ENCODE results near the gene SLC2A8.

Gene SLC2A8

DNA sequence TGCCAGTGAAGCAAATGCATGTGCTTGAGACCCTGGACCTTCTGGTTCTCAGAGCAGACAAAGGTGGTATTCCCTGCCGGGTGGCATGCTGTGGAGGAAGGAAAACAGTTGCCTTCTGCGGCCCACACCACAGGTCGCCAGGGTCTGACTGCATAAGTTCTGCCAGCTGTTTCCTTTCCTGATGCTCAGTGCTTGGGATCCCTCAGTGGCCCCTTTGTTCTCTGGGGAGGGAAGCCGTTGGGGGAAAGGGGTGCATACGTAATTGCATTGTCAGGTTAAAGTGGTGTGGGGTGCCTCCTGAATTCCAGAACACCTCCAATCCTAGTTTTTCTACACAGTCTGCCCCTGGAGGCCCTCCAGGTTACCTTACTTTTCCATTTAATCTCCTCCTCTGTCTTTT is 43.1 kb upstream of the SLC2A8 start:
- TF ChIP-seq, protein P1, sequence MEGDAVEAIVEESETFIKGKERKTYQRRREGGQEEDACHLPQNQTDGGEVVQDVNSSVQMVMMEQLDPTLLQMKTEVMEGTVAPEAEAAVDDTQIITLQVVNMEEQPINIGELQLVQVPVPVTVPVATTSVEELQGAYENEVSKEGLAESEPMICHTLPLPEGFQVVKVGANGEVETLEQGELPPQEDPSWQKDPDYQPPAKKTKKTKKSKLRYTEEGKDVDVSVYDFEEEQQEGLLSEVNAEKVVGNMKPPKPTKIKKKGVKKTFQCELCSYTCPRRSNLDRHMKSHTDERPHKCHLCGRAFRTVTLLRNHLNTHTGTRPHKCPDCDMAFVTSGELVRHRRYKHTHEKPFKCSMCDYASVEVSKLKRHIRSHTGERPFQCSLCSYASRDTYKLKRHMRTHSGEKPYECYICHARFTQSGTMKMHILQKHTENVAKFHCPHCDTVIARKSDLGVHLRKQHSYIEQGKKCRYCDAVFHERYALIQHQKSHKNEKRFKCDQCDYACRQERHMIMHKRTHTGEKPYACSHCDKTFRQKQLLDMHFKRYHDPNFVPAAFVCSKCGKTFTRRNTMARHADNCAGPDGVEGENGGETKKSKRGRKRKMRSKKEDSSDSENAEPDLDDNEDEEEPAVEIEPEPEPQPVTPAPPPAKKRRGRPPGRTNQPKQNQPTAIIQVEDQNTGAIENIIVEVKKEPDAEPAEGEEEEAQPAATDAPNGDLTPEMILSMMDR (IDR thresholded peaks at IDR 0.05): no peak
- Histone ChIP-seq H3K4me3 (no peak overlapping the region), H3K9me3 (no peaks in the 10 kb centered on the region), H3K27me3 (no peaks in the 10 kb centered on the region), H3K27ac (no peak overlapping the region), H3K4me1 (peaks cover 0 to 7% (median 1%) of the 10 kb centered on the region in 4 donors), H3K36me3 (peaks cover 39 to 52% (median 46%) of the 10 kb centered on the region in 3 donors)
- intact Hi-C loops (cut with DNase I; ENCODE audit: low total_unique reads): no loop called here
- no peak for DNase-seq

DNA sequence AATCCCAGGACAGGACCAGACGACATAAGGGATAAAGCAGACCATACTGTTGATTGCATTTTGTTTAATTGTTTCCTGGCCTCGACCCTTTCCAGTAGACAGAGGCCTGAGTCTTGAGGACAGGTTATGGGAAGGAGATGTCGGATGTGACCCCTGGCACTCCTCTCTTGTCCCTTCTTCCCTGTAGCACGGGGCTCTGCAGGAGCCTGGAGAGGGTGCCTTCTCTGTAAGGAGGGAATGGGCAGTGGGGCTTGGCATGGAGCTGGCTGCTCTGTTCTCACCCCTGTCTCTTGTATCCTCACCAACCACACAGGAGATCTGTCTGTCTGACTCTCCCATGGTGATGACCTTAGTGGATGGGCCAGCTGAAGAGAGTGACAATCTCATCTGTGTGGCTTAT is 40.1 kb upstream of the SLC2A8 start:
- Histone ChIP-seq H3K9me3 (no peaks in the 10 kb centered on the region), H3K4me3 (no peak overlapping the region), H3K27me3 (no peaks in the 10 kb centered on the region), H3K4me1 (peaks cover 0 to 33% (median 23%) of the 10 kb centered on the region in 4 donors), H3K27ac (no peak overlapping the region), H3K36me3 (peaks cover 37 to 54% (median 40%) of the 10 kb centered on the region in 3 donors)
- TF ChIP-seq, protein P1 (IDR thresholded peaks at IDR 0.05): no peak
- DNase-seq: no peak
- intact Hi-C loops (cut with DNase I; ENCODE audit: low total_unique reads): no loop called here

DNA sequence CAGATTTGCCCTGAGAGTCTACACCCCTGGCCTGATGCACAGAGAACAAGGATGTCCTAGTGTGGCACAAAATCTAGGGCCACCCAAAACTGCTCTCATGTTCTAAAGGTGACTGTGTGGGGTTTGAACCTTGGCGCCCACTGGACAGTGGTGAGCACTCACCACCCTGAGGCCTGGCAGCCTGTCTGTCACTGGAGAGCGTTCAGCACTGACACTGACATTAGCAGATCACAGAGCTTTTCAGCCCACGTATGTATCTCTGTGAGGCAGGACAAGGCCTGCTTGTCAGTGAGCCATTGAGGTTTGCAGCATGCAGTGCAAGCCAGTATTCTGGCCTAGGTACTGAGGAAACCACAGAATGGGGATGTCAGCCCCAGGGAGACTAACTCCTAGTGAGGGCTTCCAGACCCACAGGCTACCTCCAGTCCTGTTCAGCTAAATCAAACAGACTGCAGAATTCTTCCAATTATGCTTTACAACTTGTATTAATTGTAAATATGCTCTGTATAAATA is 38.9 kb upstream of the SLC2A8 start:
- Histone ChIP-seq H3K4me3 (no peak overlapping the region), H3K27ac (peak overlapping the region; percentile 23 to 82), H3K27me3 (no peaks in the 10 kb centered on the region), H3K4me1 (peaks cover 0 to 33% (median 23%) of the 10 kb centered on the region in 4 donors), H3K36me3 (peaks cover 36 to 54% (median 49%) of the 10 kb centered on the region in 3 donors), H3K9me3 (no peaks in the 10 kb centered on the region)
- DNase-seq: no peak
- intact Hi-C loops (cut with DNase I; ENCODE audit: low total_unique reads): no loop called here
- TF ChIP-seq, protein P1 (IDR thresholded peaks at IDR 0.05): no peak

DNA sequence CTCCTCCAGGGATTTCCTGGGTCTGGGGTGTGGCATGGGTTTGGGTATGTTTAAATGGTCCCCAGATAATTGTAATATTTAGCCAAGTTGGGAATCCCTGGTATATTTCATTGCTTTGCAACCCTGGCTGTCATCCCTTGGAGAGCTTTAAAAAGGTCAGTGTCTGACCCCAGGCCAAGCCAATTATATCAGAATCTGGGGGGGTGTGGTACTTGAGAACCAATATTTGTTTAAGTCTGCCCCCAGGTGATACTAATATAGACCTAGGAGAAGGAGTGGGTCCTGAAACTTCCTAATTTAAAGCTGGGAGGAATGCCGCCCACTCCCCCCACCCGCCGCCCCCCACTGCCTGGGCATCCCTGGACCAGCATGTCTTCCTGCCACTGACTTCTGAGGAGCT is 38.2 kb upstream of the SLC2A8 start:
- H3K27me3 ChIP-seq: no peaks in the 10 kb centered on the region
- TF ChIP-seq, protein P1 (IDR thresholded peaks at IDR 0.05): no peak
- H3K27ac ChIP-seq: peak overlapping the region; percentile 66 to 82
- H3K4me1 ChIP-seq: peaks cover 0 to 33% (median 23%) of the 10 kb centered on the region in 4 donors
- DNase-seq: no peak
- no peaks in the 10 kb centered on the region for H3K9me3 ChIP-seq
- H3K36me3 ChIP-seq: peaks cover 34 to 56% (median 53%) of the 10 kb centered on the region in 3 donors
- intact Hi-C loops (cut with DNase I; ENCODE audit: low total_unique reads): no loop called here
- H3K4me3 ChIP-seq: no peak overlapping the region

DNA sequence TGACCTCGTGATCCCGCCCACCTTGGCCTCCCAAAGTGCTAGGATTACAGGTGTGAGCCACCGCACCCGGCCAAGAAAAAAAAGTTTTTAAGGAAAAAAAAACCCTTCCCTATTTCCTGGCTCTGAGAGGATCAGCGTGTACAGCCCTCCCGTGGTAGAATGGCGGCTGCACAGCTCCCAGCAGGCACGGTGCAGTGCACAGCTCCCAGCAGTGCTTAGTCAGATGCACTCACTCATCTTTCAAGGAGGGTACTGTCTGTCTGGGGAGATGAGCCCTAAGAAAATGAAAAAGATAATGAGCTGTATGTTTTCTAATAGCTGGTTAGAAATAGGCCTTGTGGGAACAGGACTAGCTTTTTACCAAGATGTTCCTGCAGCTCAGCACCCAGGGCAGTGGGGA is 36.7 kb upstream of the SLC2A8 start:
- intact Hi-C loops (cut with DNase I; ENCODE audit: low total_unique reads): no loop called here
- Histone ChIP-seq H3K27ac (peak overlapping the region; percentile 66 to 82), H3K4me3 (no peak overlapping the region), H3K4me1 (peaks cover 0 to 33% (median 23%) of the 10 kb centered on the region in 4 donors), H3K27me3 (no peaks in the 10 kb centered on the region), H3K9me3 (no peaks in the 10 kb centered on the region), H3K36me3 (peaks cover 31 to 62% (median 52%) of the 10 kb centered on the region in 3 donors)
- TF ChIP-seq, protein P1 (IDR thresholded peaks at IDR 0.05): peak; percentile 14 to 29
- no peak for DNase-seq

All from tibial artery (tissue), 4 donors.